Panc1 (cell line): ENCODE measurements around the gene FYN. TPM values are rescaled to one million over a fixed set of nuclear protein-coding genes. Genes with fewer than 3 reads are reported as not detected.

ENCODE experiments used
- ATAC-seq: fragments of 200-7000 bp; cut with Tn5 transposase; 2 replicates; pipeline ENCODE4 v1.9.1; 2020; ENCODE audit warnings: mild to moderate bottlenecking, moderate library complexity
- BruUV-seq: library from RNA; stranded (reverse); fragments of 400-500 nt; replicated peaks from 2 replicates; lab custom pipeline; 2021; lab: Mats Ljungman, UMichigan
- CTCF ChIA-PET: fragments of 300-600 bp; sonication (Branson Sonifier 250); formaldehyde crosslinking; loops from one replicate; lab custom pipeline; 2022; ENCODE audit warnings: antibody characterized with exemption; lab: Charles Lee
- POLR2A ChIA-PET: fragments of 300-600 bp; sonication (Branson Sonifier 250); formaldehyde crosslinking; loops from one replicate; lab custom pipeline; 2022; ENCODE audit warnings: antibody characterized with exemption; lab: Charles Lee
- DNase-seq: peaks from one replicate; pipeline ENCODE4 v3.0.0-alpha.2; 2010; ENCODE audit warnings: low read depth, low spot score
- H3K27ac ChIP-seq: 2 replicates; pipeline ENCODE4 v1.5.1; 2011; ENCODE audit warnings: mild to moderate bottlenecking, low read length, inconsistent platforms
- H3K27me3 ChIP-seq: fragments of 200-500 bp; sonication (Bioruptor generic); 2 replicates; pipeline ENCODE4 v1.6.0; 2014; ENCODE audit warnings: low read length, inconsistent platforms; ENCODE audit not compliant: control insufficient read depth, insufficient read depth
- H3K36me3 ChIP-seq: fragments of 200-500 bp; sonication (Bioruptor generic); 2 replicates; pipeline ENCODE4 v1.5.1; 2014; ENCODE audit warnings: inconsistent platforms, mild to moderate bottlenecking, low read length, moderate library complexity; ENCODE audit not compliant: control insufficient read depth, insufficient read depth
- H3K4me1 ChIP-seq: 2 replicates; pipeline ENCODE4 v1.5.1; 2011; ENCODE audit warnings: inconsistent platforms, mild to moderate bottlenecking, low read length, moderate library complexity; ENCODE audit not compliant: control insufficient read depth, insufficient read depth
- H3K4me3 ChIP-seq, 2 experiments: 2 replicates each; pipeline ENCODE4 v1.5.1; 2011 to 2012; ENCODE audit warnings: low read depth in 2 of 2, low read length in 2 of 2, mild to moderate bottlenecking in 2 of 2, inconsistent platforms in 1 of 2, moderate library complexity in 1 of 2
- H3K9me3 ChIP-seq: fragments of 200-500 bp; sonication (Bioruptor generic); 2 replicates; pipeline ENCODE4 v1.5.1; 2014; ENCODE audit warnings: low read depth, mild to moderate bottlenecking, inconsistent platforms, low read length, moderate library complexity; ENCODE audit not compliant: control insufficient read depth, insufficient read depth
- CTCF ChIP-seq: fragments of 450-650 bp; IDR thresholded peaks from 2 replicates; pipeline ENCODE4 v1.5.1; 2017; ENCODE audit warnings: mild to moderate bottlenecking
- POLR2AphosphoS5 ChIP-seq: IDR thresholded peaks from 2 replicates; pipeline ENCODE4 v1.6.1; 2012; ENCODE audit warnings: mild to moderate bottlenecking, low read depth, low read length, moderate library complexity
- REST ChIP-seq, 2 experiments: IDR thresholded peaks; 2 replicates each; pipeline ENCODE4 v1.6.1; 2011 to 2012; ENCODE audit warnings: low read depth in 2 of 2, control low read depth in 1 of 2, low read length in 1 of 2, mild to moderate bottlenecking in 1 of 2, moderate library complexity in 1 of 2; ENCODE audit not compliant: insufficient read depth in 1 of 2
- SIN3A ChIP-seq: IDR thresholded peaks from 2 replicates; pipeline ENCODE4 v1.6.1; 2012; ENCODE audit warnings: low read depth, mild to moderate bottlenecking, low read length, moderate library complexity, borderline replicate concordance; ENCODE audit not compliant: insufficient read depth
- TCF7L2 ChIP-seq: IDR thresholded peaks from 2 replicates; pipeline ENCODE4 v1.6.1; 2011; ENCODE audit warnings: mild to moderate bottlenecking, low read depth, low read length, inconsistent platforms
- in situ Hi-C: cut with HindIII; loops from 2 replicates; pipeline ENCODE4 v1.10.0; 2016; ENCODE audit warnings: low sequenced_read_pairs, low pct_unique_long_range_greater_than_20kb
- intact Hi-C: fragments of 100-400 bp; cut with micrococcal nuclease; formaldehyde crosslinking; loops from one replicate; pipeline ENCODE4 v1.10.0; 2022; ENCODE audit not compliant: unreplicated experiment
- total RNA-seq: library from RNA; stranded (reverse); gene quantifications from one replicate; pipeline ENCODE4 v1.2.1, GENCODE V29; 2021; ENCODE audit not compliant: unreplicated experiment

FYN gene
- total RNA-seq, 1 experiment from 2014 or later, result 4.2 TPM

- POLR2A ChIA-PET, result no interaction called here
- Histone ChIP-seq H3K36me3 (no peaks in the 10 kb centered on the region), H3K4me1 (no peaks in the 10 kb centered on the region), H3K27ac (no peak overlapping the region), H3K4me3 (no peak overlapping the region), H3K27me3 (peaks cover 2% of the 10 kb centered on the region; the same call in 1 of the 2 replicates), H3K9me3 (no peaks in the 10 kb centered on the region)
- CTCF ChIA-PET, result no interaction called here
- TF ChIP-seq SIN3A (no peak), CTCF (no peak), TCF7L2 (no peak), POLR2AphosphoS5 (no peak), REST (IDR thresholded peaks at IDR 0.05; ENCODE audit: insufficient read depth in 1 of 2, low read depth in 2 of 2, low read length in 1 of 2) (no peak)
- peak; percentile 72 for ATAC-seq
- no peak for DNase-seq
- in situ Hi-C loops (no loop called here), intact Hi-C loops (no loop called here)
- no TSS peak for BruUV-seq
Measured at GRCh38 chr6:111774346-111774703, 98.9 kb downstream of the FYN start.

GRCh38 chr6:111773501-111774345, 99.5 kb downstream of the FYN start:
- intact Hi-C loops (no loop called here), in situ Hi-C loops (no loop called here)
- POLR2A ChIA-PET, result no interaction called here
- BruUV-seq, result no TSS peak
- peaks cover 2% of the 10 kb centered on the region; the same call in 1 of the 2 replicates for H3K27me3 ChIP-seq
- DNase-seq (no peak), ATAC-seq (peak; percentile 59)
- CTCF ChIA-PET, result no interaction called here
- H3K4me3 ChIP-seq, result no peak overlapping the region
- no peaks in the 10 kb centered on the region for H3K36me3 ChIP-seq
- no peaks in the 10 kb centered on the region for H3K4me1 ChIP-seq
- no peak for TF ChIP-seq CTCF
- no peak for TF ChIP-seq TCF7L2
- no peaks in the 10 kb centered on the region for H3K9me3 ChIP-seq
- H3K27ac ChIP-seq, result no peak overlapping the region
